ENCODE data around the gene XPO4.
"Not testable (repeated sequence)": the region's sequence is repeated elsewhere in the genome, so short reads cannot be mapped to it uniquely, and the experiment has no call there.

GRCh38 chr13:20876802-20877201, 25.7 kb downstream of the XPO4 start:
- TF ChIP-seq CTCF, EP300 (IDR thresholded peaks at IDR 0.05): not testable (repeated sequence)

Measured in sigmoid colon (tissue), 4 donors.